Transverse colon (tissue), 4 donors: ENCODE data around the gene RARB. TPM values are rescaled to one million over a fixed set of nuclear protein-coding genes. Genes with fewer than 3 reads are reported as not detected.

Source experiments
- DNase-seq: peaks from one replicate; pipeline ENCODE4 v3.0.0-alpha.2; 2019
- H3K27ac ChIP-seq, 4 donors: fragments of 200-600 bp; sonication (generic); 2 replicates each; pipeline ENCODE4 v1.5.1; 2016 to 2018; ENCODE audit warnings: inconsistent platforms in 4 of 4
- H3K27me3 ChIP-seq: fragments of 200-600 bp; sonication (generic); 2 replicates; pipeline ENCODE4 v1.5.1; 2017; ENCODE audit warnings: inconsistent platforms
- H3K36me3 ChIP-seq, 4 donors: fragments of 200-600 bp; sonication (generic); 2 replicates each; pipeline ENCODE4 v1.5.1; 2017 to 2019; ENCODE audit warnings: inconsistent platforms in 4 of 4
- H3K4me1 ChIP-seq, 4 donors: fragments of 200-600 bp; sonication (generic); 2 replicates each; pipeline ENCODE4 v1.5.1; 2017 to 2020; ENCODE audit warnings: inconsistent platforms in 4 of 4
- H3K4me3 ChIP-seq, 4 donors: fragments of 200-600 bp; sonication (generic); 1 replicate in 1 of 4; 2 replicates in 3 of 4; pipeline versions ENCODE4 v1.5.1 to v1.6.1; 2017 to 2019; ENCODE audit warnings: inconsistent platforms in 4 of 4
- H3K9me3 ChIP-seq, 2 donors: fragments of 200-600 bp; sonication (generic); 2 replicates each; pipeline ENCODE4 v1.5.1; 2017 to 2019; ENCODE audit warnings: inconsistent platforms in 2 of 2
- CTCF ChIP-seq, 5 experiments: fragments of 200-600 bp in 3 of 5; fragments of 450-650 bp in 2 of 5; sonication (generic) in 3 of 5; IDR thresholded peaks; 1 replicate in 2 of 5; 2 replicates in 3 of 5; pipeline ENCODE4 v1.5.1; 2016 to 2017; ENCODE audit warnings: antibody characterized with exemption in 5 of 5, inconsistent platforms in 3 of 5, mild to moderate bottlenecking in 2 of 5, moderate library complexity in 1 of 5
- EP300 ChIP-seq: sonication (generic); formaldehyde crosslinking; IDR thresholded peaks from one replicate; pipeline ENCODE4 v1.6.1; 2017; ENCODE audit warnings: antibody characterized with exemption, low read depth
- POLR2A ChIP-seq: fragments of 450-650 bp; IDR thresholded peaks from one replicate; pipeline ENCODE4 v1.6.1; 2016; ENCODE audit warnings: antibody characterized with exemption, mild to moderate bottlenecking, moderate library complexity
- POLR2AphosphoS5 ChIP-seq, 3 donors: sonication (generic); formaldehyde crosslinking; IDR thresholded peaks; one replicate each; pipeline ENCODE4 v1.6.1; 2016; ENCODE audit warnings: antibody characterized with exemption in 3 of 3
- WGBS, 2 donors: methylation state at CpG; one replicate each; pipeline ENCODE4 v1.1.5; 2018; ENCODE audit warnings: low coverage in 1 of 2; 5-methylcytosine and 5-hydroxymethylcytosine counted together
- in situ Hi-C, 4 donors: fragments of 200-750 bp; cut with MboI; loops; one replicate each; pipeline versions ENCODE4 v1.15.0 to v1.15.1; 2017; ENCODE audit warnings: low sequenced_read_pairs in 3 of 4, low pct_ligation_motif_present in 1 of 4, low pct_unique_long_range_greater_than_20kb in 1 of 4
- intact Hi-C: fragments of 100-400 bp; cut with DNase I; formaldehyde crosslinking; loops from one replicate; pipeline ENCODE4 v1.15.1; 2023; ENCODE audit warnings: low total_unique reads
- total RNA-seq, 4 donors: library from RNA; depleted of rRNA; stranded (reverse); fragments of >200 nt; gene quantifications; one replicate each; pipeline ENCODE4 v1.1.0, GENCODE V29; 2016

RARB gene
- total RNA-seq, 4 donors from 2014 or later, result 2.4 to 4.5 (median 2.9) TPM; not detected in 1

- TF ChIP-seq POLR2A (no peak), POLR2AphosphoS5 (IDR thresholded peaks at IDR 0.05) (no peak), CTCF (IDR thresholded peaks at IDR 0.05) (no peak), EP300 (no peak)
- no peak overlapping the region for H3K4me3 ChIP-seq
- intact Hi-C loops (loop anchor here (10.0 kb wide), 1 partner anchor 811 kb away; no protein-coding TSS in a partner anchor), in situ Hi-C loops (loop anchor here (25.0 kb wide), 4 partner anchors 574 to 824 kb away; no protein-coding TSS in a partner anchor)
- H3K36me3 ChIP-seq, result no peaks in the 10 kb centered on the region
- H3K27me3 ChIP-seq, result no peaks in the 10 kb centered on the region
- no peak for DNase-seq
- H3K4me1 ChIP-seq, result no peaks in the 10 kb centered on the region
- no peak overlapping the region for H3K27ac ChIP-seq
- 83 to 93% methylated on average over 5 to 6 of the region's 6 CpGs for WGBS, 2 donors
- H3K9me3 ChIP-seq, result no peaks in the 10 kb centered on the region
Observed at GRCh38 chr3:25586167-25586505, 158.1 kb downstream of the RARB start.

GRCh38 chr3:25586553-25586952, 158.5 kb downstream of the RARB start:
- TF ChIP-seq POLR2AphosphoS5 (IDR thresholded peaks at IDR 0.05) (no peak), POLR2A (no peak), EP300 (no peak), CTCF (IDR thresholded peaks at IDR 0.05) (no peak)

GRCh38 chr3:25587094-25587493, 159.0 kb downstream of the RARB start:
- no peaks in the 10 kb centered on the region for H3K4me1 ChIP-seq
- no peak overlapping the region for H3K27ac ChIP-seq
- no peak overlapping the region for H3K4me3 ChIP-seq
- intact Hi-C loops, result loop anchor here (10.0 kb wide), 1 partner anchor 812 kb away; no protein-coding TSS in a partner anchor
- 84% methylated on average over 1 of the region's 1 CpG; no CpG with 5 or more reads in 1 of the 2 donors for WGBS, 2 donors
- H3K9me3 ChIP-seq, result no peaks in the 10 kb centered on the region
- H3K27me3 ChIP-seq, result no peaks in the 10 kb centered on the region
- TF ChIP-seq CTCF (IDR thresholded peaks at IDR 0.05) (no peak), POLR2AphosphoS5 (IDR thresholded peaks at IDR 0.05) (no peak), POLR2A (no peak), EP300 (no peak)
- DNase-seq, result no peak
- H3K36me3 ChIP-seq, result no peaks in the 10 kb centered on the region
- in situ Hi-C loops, result loop anchor here (25.0 kb wide), 4 partner anchors 575 to 825 kb away; no protein-coding TSS in a partner anchor

More at GRCh38 chr3:25586553-25586952, 158.5 kb downstream of the RARB start:
- Histone ChIP-seq H3K36me3 (no peaks in the 10 kb centered on the region), H3K9me3 (no peaks in the 10 kb centered on the region), H3K4me3 (no peak overlapping the region), H3K27me3 (no peaks in the 10 kb centered on the region), H3K27ac (no peak overlapping the region), H3K4me1 (no peaks in the 10 kb centered on the region)
- WGBS, 2 donors, result 87 to 100% methylated on average over 1 to 10 of the region's 11 CpGs
- no peak for DNase-seq
- intact Hi-C loops (loop anchor here (10.0 kb wide), 1 partner anchor 812 kb away; no protein-coding TSS in a partner anchor), in situ Hi-C loops (loop anchor here (25.0 kb wide), 4 partner anchors 574 to 824 kb away; no protein-coding TSS in a partner anchor)

- no peak for TF ChIP-seq EP300
- TF ChIP-seq POLR2AphosphoS5 (IDR thresholded peaks at IDR 0.05), result no peak
- TF ChIP-seq CTCF (IDR thresholded peaks at IDR 0.05), result no peak
- no peak for TF ChIP-seq POLR2A
- no peak for DNase-seq
- Histone ChIP-seq H3K4me3 (no peak overlapping the region), H3K27ac (no peak overlapping the region), H3K4me1 (peaks cover 0 to 4% (median 0%) of the 10 kb centered on the region in 4 donors), H3K36me3 (no peaks in the 10 kb centered on the region), H3K27me3 (no peaks in the 10 kb centered on the region), H3K9me3 (no peaks in the 10 kb centered on the region)
- intact Hi-C loops, result loop anchor here (10.0 kb wide), 1 partner anchor 813 kb away; no protein-coding TSS in a partner anchor
- WGBS, 2 donors, result 82 to 87% methylated on average over 3 to 5 of the region's 5 CpGs
- in situ Hi-C loops, result loop anchor here (25.0 kb wide), 4 partner anchors 575 to 825 kb away; no protein-coding TSS in a partner anchor
Observed at GRCh38 chr3:25587526-25587925, 159.5 kb downstream of the RARB start.
